Left forelimb (tissue), 1 donor: ENCODE results near the gene ABCC2.
"Not testable (repeated sequence)": the region's sequence is repeated elsewhere in the genome, so short reads cannot be mapped to it uniquely, and the experiment has no call there.

Experiments
- DNase-seq: peaks from one replicate; pipeline ENCODE4 v3.0.0-alpha.2; 2018; ENCODE audit warnings: low spot score

ABCC2 gene

DNA sequence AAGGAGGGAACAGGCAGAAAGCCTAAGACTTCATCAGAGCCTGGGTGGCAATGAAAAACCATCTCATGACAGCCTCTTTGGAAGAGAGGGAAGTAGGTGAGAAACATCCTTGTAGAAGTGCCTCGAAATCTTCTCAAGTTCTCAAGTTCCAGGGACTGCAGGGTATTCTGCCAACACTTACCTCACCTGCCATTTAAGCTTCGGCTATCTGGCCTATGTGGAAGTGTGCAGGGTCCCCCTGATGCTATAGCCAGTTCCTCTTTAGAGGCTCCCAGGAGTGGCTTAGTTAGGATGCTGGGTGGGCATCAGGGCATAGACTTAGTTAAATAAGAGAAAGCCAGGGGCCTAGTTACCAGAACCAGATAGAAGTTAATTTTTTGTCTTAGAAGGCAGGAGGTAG is 27.0 kb downstream of the ABCC2 start:
- DNase-seq, result no peak

DNA sequence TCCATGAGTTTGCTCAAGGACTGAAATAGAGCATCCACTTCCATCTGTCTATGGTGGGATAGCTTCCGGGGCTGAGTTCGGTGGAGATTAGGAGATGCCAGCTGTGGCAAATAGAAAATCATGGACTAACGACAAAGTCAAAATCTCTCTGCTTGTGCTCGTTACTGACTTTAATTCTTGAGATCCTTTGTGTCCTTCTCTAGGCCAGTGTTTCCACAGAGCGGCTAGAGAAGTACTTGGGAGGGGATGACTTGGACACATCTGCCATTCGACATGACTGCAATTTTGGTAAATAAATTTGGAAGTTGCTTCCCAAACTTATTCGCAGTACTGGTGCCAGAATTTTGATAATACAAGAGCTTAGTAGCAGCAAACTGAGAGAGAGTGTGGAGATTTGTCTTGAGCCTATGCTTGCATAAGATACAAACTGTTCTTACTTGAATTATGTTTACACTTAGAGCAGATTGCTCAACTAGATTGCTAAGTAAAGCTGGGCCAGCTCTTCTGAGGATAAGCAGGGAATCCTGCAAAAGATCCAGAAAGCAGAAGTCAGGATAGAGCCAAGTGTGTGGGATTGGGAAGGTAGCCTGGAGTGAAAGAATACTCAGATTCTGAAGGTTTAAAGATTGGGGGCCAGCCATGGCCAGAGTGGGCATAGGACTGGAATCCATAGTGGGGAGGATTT is 27.6 kb downstream of the ABCC2 start:
- DNase-seq, result no peak

DNA sequence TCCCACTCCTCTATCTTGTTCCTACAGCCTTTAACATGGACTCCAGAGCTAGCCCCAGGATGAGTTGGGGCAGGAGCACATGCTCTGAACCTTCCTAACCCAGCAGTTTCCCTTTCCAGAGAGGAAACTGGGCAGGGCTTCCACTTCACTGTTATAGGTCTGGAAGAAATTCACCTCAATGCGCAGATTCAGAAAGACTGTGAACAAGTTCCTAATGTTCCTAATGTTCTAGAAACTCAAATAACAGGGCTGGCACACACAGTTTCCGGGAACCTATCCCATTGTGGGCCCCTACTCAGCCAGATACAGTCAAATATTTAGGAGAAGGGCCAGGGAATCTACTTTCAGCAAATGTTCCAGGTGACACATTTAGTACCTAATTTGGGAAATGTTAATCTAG is 29.7 kb downstream of the ABCC2 start:
- DNase-seq, result no peak

DNA sequence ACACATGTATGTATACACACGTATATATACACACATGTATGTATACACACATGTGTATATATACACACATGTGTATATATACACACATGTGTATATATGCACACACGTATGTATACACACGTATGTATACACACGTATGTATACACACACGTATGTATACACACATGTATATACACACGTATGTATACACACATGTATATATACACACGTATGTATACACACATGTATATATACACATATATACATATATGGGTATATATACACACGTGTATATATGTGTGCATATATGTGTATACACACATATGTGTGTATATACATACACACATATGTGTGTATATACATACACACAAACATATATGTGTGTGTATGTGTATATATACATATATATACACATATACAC is 31.7 kb downstream of the ABCC2 start:
- no peak for DNase-seq

DNA sequence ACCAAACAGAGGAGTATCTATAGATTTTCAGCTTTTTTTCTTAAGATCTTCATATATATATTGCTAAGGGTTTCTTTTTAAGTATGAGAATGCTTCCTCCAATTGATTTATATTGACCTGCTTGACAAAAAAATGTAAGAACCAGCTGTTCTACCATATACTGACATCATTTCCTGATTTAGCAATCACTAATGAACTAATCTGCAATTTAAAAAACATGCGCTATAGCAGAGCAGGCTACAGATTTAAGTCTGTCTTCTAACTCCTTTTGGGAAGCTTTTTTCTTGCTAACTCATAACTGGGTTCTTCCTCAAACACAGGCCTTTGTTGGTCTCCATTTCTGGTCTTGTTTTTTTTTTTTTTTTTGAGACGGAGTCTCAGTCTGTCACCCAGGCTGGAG is 33.2 kb downstream of the ABCC2 start:
- DNase-seq, result no peak

DNA sequence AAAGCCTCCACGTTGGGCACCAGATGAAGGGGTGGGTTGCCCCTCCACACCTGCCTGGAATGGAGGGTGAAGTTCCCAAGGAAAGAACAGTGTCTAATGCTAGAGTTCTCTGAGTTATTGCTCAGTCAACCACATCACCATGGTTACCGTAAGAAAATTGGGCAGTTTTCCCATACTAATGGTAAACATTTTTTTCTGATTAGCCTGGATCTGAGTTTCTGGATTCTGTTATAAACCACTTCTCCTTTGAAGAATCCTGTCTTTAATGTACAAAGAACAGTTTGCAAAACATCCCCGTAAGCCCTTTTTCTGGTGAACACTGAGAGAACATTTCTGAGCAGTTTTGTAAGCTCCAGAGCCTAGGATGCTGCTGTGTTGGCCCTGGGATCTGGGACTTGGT is 45.5 kb downstream of the ABCC2 start:
- no peak for DNase-seq

DNA sequence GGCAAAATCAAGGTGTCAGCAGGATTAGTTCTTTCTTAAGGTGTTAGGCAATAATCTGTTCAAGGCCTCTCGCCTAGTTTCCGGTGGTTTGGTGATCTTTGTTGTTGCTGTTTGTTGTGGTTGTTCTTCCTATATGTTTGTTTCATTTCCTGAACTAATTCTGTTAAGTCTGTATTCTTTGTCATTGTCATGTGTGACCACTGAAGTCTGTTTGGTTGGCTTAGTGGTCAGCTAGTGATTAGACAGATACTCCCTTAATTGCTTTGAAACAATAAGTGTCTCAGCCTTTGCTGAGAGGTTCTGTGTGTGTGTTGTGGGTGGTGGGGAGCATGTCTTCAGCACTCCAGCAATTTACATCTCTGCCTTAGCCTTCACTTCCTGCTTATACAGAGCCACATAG is 46.0 kb downstream of the ABCC2 start:
- DNase-seq, result no peak

DNA sequence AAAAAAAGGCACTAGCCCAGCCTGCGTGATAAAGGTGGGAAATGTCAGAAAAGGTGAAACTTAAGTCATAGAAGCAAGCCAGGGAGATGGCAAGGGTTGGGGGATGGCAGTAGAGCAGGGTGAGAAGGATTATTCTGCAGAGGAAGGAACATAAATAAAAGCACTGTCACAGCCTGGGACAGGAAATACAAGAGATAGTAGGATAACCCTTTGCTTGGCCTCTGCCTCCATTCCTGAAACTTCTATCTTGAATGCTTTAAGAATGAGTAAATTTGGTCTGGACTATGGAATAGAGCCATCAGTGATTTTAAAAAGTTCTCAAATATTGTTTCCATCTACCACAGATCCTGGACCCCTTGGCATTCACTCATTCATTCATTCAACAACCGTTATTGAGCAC is 50.0 kb downstream of the ABCC2 start:
- no peak for DNase-seq

DNA sequence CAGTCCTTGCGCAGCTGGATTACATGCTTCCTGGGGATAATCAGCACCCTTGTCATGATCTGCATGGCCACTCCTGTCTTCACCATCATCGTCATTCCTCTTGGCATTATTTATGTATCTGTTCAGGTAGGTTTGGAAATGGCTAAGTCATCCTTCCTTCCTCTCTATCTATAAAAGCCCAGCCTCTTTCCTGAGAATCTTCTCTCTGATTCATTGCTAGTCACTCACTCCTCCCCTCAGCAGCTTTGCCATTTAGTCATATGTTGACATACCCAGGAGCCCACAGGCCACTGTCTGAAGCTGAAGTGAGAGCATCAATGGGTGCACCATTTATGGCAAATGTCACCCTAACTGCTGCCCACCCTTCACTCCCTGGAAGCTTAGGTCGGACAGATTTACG is 52.0 kb downstream of the ABCC2 start:
- no peak for DNase-seq

DNA sequence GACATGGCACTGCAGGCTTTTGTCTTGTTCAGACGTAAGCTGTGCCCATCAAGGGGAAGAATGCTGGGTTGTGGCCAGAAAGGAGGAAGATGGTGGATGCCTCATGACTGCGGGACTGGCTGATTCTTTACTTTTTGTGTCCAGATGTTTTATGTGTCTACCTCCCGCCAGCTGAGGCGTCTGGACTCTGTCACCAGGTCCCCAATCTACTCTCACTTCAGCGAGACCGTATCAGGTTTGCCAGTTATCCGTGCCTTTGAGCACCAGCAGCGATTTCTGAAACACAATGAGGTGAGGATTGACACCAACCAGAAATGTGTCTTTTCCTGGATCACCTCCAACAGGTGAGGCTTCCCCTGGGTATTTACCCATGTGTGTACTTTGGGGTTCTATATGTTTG is 53.5 kb downstream of the ABCC2 start:
- no peak for DNase-seq

DNA sequence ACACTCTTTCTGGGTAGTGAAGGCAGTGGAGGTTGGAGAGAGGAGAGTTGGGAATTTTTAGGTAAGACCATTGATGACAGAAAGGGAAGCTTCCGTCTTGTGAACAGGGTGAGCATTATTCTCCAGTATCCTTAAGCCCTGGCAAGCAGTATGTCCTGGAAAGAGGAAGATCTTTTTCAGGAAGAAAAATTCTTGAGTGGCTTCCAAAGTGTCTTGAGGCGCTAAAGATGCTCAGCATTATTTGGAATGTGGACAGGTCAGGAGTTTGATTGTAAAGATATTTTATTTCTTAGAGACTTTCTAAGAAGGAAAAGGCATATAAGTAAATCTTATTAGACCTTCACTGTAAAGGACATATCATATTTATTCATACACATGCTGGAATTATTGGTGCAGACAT is 54.3 kb downstream of the ABCC2 start:
- no peak for DNase-seq

DNA sequence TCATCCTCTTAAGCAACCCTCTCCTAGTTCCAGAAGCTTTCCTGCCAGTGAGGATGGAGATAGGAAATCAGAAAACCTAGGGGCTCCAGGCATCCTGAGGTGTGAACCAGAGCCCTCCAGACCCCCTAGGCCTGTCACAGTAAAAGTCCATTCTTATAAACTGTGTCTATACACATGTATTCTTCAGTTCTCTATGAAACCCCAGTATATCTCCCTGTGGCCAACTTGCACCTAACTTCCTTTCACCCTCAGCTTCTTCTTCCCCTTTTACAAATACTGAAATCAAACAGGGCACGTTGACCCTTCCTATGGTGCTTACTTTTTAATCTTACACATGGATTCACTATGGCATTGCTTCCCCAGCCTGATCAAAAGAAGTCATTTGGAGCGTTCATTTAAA is 58.4 kb downstream of the ABCC2 start:
- DNase-seq, result not testable (repeated sequence)

DNA sequence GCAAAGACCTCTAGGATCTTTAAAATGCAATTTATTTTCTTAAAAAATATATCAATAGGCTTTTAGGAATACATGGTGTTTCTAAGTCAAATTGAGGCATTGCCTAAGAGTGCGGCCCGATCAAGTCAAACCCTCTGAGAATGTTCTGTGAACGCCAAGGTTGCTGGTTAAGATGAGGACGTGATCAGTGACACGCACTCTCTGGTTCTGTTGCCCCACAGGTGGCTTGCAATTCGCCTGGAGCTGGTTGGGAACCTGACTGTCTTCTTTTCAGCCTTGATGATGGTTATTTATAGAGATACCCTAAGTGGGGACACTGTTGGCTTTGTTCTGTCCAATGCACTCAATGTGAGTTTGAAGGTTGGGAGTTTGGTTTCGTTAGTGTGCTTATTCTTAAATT is 59.3 kb downstream of the ABCC2 start:
- DNase-seq, result no peak

DNA sequence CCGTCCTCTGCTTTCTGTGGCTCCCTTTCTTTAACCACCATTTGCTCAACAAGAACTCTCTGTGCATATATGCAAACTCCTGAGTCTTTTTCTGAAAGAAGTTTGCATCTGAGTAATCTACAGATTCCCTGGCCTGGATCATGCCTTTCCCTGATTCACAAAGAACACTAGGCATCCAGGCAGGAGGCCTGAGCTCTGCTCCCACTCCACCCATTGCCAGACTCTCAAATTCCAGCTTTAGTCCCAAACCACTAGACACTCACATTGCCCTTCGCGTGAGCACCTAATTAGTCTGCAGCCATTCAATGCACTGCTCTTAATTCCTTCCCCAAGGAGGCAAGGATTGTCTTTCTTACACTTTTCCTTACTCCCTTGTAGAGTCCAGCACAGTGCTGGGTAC is 60.9 kb downstream of the ABCC2 start:
- DNase-seq, result no peak

DNA sequence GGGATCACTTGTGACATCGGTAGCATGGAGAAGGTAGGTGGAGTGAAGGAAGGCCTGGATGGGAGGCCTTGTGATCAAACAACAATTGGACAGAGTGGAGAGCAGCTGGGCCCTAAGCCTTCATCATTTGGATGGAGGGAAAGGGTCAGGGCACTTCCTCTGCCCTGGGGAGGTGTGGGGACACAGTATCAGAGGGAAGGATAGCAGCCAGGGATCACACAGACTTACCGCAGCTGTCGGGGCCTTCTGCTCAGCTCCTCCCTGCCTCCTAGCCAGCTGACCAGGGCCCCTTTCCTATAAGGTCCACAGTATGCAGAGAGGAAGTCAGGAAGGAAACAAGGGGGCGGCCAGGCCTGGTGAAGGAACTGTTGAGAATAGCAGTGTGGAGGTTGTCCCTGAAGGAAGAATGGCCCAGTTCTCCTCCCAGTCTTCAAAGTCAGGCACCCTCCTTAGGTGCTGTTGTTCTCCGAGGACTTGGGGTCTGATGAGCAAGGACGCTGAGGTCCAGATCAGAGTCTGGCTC is 62.1 kb downstream of the ABCC2 start:
- DNase-seq, result no peak

DNA sequence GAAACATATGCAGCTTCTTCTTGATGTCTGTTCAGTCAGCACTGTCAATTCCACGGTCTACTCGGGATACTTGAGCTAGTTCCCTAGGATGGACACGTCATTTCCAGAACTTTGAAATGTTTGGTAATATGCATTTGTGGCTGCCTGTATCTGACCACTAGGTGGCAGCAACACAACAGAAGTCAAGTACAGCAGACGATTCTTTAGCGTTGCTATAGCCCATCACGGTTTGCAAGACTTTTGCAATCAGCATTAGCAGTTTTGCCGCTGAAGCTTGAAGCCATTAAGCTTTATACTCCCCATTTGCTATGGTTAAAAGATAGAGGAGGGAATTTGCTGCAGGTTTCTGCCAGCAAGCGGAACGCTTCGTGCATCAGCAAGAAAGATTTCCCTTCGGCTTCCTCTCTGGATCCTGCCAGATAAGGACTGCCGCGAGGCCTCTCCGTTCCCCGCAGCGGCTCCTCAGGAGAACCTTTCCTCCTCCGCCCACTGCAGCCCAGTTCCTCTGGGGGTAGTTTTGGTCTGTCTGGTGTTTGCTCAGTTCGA is 63.5 kb downstream of the ABCC2 start:
- DNase-seq, result peak; percentile 68

DNA sequence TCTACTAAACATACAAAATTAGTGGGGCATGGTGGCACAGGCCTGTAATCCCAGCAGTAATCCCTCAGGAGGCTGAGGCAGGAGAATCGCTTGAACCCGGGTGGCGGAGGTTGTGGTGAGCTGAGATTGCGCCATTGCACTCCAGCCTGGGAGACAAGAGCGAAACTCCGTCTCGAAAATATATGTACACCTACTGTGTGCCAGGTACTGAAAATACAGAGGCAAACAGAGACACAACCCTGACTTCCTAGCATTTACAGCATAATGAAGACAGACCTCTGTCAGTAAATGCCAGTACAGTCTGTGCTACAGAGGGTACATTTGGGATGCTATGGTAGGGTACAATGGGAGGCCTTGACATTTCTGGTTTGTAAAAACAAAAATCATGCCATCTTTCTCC is 66.6 kb downstream of the ABCC2 start:
- DNase-seq, result no peak

DNA sequence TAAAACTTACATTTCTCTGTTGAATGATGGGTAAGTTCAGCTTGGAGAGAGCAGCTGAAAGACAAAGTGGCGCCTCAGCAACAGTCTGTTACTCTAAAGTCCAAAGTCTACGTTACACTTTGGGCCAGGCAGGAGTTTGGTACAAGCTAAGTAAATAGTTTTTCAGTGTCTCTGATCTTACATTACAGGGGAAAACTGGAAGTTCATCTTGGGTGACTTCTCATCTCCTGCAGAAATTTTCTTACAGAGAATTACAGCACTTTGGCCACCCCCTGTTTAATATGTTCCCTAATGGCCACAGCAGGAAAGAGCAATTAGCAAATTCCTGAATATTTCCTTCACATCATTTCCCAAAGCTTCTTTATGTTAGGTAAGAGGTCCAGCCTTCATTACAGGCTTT is 67.1 kb downstream of the ABCC2 start:
- DNase-seq, result no peak

DNA sequence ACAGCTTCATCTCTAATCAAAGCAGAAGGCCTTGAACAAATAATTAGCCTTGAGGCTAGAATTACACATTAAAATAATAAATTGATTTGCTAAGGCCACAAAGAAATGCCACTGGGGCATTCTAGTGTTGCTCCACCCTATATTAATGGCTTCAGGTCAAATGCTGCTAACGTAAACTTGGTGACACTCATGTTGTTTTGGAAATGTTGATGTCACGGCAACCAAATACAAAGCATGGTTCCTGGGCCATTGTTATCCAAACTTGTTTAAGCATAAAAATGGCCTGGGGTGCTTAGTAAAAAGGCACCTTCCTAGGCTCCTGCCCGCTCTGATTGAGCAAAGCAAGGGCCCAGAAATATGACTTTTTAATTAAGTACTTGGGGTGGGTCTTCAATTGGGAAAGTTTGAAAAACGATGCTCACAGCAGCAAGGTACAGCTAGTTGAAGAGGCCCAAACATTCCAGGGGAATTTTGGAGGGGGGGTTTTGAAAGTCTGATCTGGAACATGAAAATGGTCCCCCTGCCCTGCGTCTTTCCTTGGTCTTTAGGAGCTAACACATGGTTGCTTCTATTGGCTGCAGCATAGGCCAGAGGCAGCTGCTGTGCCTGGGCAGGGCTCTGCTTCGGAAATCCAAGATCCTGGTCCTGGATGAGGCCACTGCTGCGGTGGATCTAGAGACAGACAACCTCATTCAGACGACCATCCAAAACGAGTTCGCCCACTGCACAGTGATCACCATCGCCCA is 67.8 kb downstream of the ABCC2 start:
- no peak for DNase-seq

DNA sequence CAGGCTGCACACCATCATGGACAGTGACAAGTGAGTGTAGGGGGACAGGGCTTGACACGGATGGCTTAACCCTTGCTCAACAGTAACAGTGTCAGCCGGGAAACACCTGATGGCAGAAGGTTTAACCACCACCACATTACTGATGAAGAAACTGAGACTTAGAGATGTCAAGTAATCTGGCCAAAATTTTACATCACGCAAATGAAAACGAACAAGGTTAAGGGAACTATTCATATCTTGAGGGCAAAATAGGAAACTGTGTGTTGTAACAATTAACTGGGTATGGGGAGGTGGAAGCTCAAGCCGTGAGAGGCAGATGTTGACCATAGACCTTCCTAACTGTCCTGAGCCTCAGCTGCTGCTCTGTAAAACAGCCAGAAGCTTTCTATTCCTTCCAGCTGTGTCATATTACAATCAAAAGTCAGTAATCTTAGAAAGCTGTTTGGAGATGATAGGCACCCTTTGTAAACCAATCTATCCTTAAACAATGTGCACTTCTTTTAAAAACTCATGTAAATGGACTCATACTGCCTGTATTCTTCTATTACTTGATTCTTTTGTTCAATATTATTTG is 68.4 kb downstream of the ABCC2 start:
- no peak for DNase-seq

DNA sequence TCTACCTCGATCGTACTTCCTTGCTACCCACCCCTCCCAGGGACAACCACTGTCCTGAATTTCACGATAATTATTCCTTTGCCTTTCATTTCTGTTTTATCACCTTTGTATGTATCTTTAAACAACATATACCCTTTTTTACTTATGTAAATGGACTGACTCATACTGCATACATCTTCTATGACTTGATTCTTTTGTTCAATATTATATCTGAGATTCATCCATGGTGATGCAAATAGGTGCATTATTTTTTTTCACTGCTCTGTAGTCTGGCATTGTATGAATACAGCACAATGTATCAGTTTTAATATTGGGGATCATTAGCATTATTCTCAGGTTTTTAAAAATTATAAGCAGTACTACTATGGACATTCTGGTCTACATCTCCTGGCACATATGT is 69.4 kb downstream of the ABCC2 start:
- no peak for DNase-seq

DNA sequence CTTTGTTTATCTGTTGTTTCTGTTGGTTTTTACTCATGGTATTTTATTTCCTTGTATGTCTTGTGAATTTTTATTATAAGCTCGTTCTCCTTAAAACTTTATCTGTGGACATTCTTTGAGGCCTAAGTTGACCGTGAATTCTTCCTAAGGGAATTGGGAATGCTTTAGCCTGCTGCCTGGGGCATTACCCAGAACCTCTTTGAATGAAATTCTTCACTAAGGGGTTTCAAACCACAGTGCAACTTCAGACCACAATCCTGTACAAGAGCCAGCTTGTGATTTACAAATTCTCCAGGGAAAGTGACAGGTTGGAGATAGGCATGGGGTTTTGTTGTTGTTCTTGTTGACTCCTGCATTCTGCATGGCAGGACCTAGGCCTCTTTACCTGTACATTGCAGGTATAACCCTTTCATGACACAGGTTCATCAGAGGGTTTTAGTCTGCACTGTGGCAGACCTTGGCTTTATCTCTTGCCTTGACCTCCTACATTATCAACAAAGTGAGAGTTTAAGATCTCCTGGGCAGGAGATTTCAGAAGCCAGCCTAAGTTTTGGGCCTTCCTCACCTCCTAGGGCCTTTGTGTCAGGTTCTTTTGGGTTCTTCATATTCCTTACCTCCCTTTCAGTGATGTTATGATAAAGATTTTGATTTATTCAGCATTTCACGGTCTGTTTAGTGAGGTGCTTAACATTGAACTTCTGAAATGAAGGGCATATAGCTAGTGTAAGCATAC is 70.2 kb downstream of the ABCC2 start:
- DNase-seq, result no peak
